22Rv1 (cell line): ENCODE measurements around the gene ZNF672.

ENCODE experiments used
- CTCF ChIP-seq: fragments of 450-650 bp; IDR thresholded peaks from 2 replicates; pipeline ENCODE4 v1.5.1; 2017; ENCODE audit warnings: mild to moderate bottlenecking
- ZFX ChIP-seq: fragments of 450-650 bp; IDR thresholded peaks from 2 replicates; pipeline ENCODE4 v1.6.1; 2017; ENCODE audit warnings: antibody characterized with exemption, borderline replicate concordance

- TF ChIP-seq CTCF: no peak
- no peak for TF ChIP-seq ZFX
Measured at GRCh38 chr1:248837781-248838356, at the start of gene ZNF672.
